ENCODE data around the gene ACTRT2.

GRCh38 chr1:3017440-3018050 lies 3.7 kb upstream of the ACTRT2 start:
- TF ChIP-seq, protein P1, sequence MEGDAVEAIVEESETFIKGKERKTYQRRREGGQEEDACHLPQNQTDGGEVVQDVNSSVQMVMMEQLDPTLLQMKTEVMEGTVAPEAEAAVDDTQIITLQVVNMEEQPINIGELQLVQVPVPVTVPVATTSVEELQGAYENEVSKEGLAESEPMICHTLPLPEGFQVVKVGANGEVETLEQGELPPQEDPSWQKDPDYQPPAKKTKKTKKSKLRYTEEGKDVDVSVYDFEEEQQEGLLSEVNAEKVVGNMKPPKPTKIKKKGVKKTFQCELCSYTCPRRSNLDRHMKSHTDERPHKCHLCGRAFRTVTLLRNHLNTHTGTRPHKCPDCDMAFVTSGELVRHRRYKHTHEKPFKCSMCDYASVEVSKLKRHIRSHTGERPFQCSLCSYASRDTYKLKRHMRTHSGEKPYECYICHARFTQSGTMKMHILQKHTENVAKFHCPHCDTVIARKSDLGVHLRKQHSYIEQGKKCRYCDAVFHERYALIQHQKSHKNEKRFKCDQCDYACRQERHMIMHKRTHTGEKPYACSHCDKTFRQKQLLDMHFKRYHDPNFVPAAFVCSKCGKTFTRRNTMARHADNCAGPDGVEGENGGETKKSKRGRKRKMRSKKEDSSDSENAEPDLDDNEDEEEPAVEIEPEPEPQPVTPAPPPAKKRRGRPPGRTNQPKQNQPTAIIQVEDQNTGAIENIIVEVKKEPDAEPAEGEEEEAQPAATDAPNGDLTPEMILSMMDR (IDR thresholded peaks at IDR 0.05), result no peak
- TF ChIP-seq POLR2A (IDR thresholded peaks at IDR 0.05), result no peak
